Effector CD4-positive, alpha-beta T cell (primary cell): ENCODE measurements around the gene C1orf21.

Source experiments
- DNase-seq: peaks from one replicate; pipeline ENCODE4 v3.0.0-alpha.2; 2020

The C1orf21 gene

DNA sequence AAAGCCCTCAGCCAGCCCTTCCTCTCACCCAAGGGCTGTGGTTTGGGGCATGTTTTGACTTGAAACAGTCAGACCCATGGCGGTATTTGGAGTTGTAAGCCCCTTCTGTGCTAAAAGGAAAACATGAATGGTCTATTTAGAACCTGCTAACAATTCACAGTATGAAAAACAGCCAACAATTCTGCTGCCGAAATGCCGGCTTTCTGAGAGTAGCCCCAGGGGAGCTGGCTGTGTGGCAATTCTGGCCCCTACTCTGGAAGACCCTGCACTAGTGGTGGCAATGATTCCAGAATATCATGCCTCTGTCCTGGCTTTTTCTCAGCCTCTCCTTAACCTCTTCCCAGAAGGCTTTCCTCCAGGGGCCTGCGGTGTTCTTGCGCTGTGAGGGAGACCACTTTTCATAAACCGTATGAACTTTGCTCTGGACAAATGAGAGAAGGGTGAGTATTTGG lies 249.2 kb downstream of the C1orf21 start:
- no peak for DNase-seq

- no peak for DNase-seq
Observed at GRCh38 chr1:184637664-184638240, 250.9 kb downstream of the C1orf21 start.

DNA sequence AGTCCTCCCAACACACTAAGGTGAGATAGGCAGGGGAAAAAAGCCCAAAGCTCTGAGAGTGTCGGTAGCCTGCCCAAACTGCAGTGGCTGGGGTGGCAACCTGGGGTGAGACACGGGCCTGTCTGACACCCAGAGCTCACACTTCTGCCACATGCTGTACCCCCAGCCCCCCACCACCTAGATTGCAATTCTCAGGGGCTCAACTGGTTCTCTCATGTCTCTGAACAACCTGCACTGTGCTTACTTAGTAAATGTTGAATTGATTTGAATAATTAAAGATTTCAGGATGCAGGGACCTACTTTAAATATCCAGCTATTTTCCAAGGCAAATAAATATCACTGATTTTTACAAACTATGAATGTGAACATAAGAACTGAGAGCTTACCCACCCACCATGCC lies 252.4 kb downstream of the C1orf21 start:
- DNase-seq: no peak

GRCh38 chr1:184640505-184640904 lies 253.7 kb downstream of the C1orf21 start:
- DNase-seq: no peak

GRCh38 chr1:184641894-184642293 lies 255.1 kb downstream of the C1orf21 start:
- DNase-seq: no peak

DNA sequence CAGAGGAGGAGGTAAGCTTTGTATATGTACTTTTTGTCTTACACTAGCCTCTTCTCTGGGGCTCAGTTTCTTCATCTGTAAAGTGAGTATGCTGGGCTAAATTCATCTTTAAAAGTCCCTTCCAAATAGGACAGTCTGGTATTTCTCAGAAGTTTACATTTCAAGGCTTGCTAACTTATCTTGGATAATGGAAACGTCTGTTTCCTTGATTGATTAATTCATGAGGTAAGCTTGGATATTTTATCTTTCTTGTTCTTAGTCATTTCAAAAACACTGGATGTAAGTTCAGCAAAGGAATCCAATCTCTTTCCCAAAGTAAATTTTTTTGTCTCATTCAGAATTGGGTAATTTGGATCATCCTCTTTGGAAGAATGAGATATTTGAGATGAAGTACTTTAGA lies 256.8 kb downstream of the C1orf21 start:
- DNase-seq: no peak

DNA sequence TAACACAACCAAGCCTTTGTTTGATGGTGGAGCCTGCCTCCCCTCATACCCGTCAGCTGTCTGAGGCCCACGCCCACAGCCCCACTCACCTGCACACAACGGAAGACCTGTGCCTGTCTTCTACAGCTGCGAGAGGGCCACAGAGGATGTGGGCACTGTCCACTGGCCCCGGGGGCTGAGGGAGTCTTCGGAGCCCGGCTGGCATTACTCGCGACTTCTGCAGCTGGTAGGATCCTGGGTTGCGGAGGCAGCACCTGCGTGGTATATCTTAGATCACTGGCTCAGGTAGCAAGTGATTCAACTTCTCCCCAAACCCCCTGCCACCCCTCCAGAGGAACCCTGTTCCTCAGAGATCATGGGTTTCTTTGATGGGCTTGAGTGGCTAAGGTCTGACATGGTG lies 257.9 kb downstream of the C1orf21 start:
- no peak for DNase-seq

GRCh38 chr1:184646178-184646701 lies 259.4 kb downstream of the C1orf21 start:
- no peak for DNase-seq

DNA sequence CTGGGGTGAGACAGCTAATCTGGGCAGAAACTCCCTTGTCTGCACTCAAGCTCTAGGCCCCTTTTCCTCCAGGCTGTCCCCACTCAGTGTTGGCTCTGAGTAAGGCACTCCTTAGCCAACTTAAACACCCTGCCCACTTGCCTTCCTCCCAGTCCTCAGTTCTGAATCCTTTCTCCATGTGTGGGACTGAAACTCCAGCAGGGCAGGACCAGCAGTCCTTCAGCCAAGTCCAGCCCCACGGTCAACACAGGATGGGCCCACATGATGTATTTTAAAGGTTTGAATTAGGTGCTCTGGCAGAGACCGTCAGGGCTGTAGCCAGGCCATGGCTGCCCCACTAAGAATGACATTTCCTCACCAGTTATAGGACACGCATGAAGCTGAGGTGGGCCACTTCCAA lies 260.0 kb downstream of the C1orf21 start:
- DNase-seq: no peak

- no peak for DNase-seq
Observed at GRCh38 chr1:184647471-184647870, 260.6 kb downstream of the C1orf21 start.

GRCh38 chr1:184648160-184648855 lies 261.5 kb downstream of the C1orf21 start:
- no peak for DNase-seq

- DNase-seq: no peak
Observed at GRCh38 chr1:184648856-184649201, 262.0 kb downstream of the C1orf21 start.

- DNase-seq: no peak
Observed at GRCh38 chr1:184649451-184649888, 262.6 kb downstream of the C1orf21 start.

- DNase-seq: no peak
Observed at GRCh38 chr1:184650177-184650866, 263.5 kb downstream of the C1orf21 start.

DNA sequence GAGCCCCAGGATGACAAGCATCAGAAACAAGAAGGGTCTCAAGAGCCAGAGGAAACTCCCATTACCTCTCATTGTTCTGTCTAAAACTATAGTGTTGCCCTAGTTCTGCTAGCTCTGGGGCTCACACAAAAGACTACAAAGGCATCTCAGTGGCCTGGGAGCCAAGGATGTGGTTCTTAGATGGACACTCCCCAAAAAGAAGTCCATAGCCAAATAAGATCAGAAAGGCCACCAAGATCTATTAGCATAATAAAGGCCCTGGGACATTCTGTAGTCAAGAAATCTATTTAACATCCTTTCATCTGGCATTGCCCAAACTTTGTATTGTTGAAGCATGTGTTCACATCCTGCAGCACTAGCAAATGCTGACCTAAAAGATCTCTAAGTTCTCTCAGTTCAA lies 268.4 kb downstream of the C1orf21 start:
- no peak for DNase-seq

DNA sequence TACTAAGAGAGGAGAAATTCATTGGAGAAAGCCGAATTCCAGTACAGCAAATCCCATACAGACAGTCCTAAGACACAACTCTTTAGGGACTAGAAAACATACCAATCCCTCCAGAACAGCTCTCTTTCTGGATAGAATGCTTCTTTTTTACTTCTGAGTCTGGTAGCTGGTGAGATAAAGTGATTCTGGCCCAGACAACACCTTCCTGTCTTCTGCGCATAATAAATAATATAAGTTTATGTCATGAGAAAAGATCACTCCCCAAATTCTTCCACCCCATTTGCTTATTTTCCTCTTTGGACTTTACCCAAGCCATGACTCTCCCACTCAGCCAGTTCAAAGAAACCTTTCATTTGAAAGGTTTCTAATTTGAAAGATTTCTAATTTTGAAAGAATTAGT lies 269.4 kb downstream of the C1orf21 start:
- DNase-seq: no peak

DNA sequence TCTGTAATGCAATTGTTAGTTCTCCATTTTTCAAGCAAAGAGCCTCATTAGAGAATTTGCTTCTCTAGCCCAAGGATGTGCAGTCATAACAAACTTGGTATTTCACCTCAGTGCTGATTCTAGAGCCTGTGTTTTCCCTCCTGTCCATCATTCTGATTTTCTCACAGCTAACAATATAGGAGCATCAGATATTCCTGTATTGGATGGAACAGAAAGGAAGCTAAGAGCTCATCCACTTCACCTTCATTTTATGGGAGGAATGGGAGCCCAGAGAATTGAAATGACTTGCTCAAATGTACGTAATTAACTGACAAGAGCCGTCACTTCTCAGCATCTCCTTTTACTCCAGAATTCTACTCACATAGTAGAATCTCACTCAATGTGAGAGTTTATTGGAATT lies 271.2 kb downstream of the C1orf21 start:
- no peak for DNase-seq

- DNase-seq: no peak
Observed at GRCh38 chr1:184660462-184661191, 273.8 kb downstream of the C1orf21 start.

DNA sequence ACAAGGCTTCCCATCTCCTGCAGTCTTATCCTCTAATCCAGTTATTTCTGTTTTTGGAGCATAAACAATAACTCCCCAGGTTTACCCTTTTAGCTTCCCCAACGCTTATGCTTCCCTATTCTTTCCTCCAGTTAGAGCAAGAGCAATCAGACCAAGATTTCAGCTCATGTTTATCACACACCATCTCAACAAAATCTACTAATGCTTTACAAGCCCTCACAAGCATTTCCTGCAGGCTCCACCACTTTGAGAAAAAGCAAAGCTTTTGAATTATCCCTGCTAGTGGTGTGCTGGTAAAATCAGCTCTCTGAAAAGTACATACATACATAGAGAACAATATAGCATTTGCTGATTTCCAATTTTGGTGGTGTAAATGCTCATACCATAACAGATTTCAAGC lies 275.0 kb downstream of the C1orf21 start:
- no peak for DNase-seq

- no peak for DNase-seq
Observed at GRCh38 chr1:184664042-184664660, 277.3 kb downstream of the C1orf21 start.

GRCh38 chr1:184664661-184665060 lies 277.8 kb downstream of the C1orf21 start:
- no peak for DNase-seq

DNA sequence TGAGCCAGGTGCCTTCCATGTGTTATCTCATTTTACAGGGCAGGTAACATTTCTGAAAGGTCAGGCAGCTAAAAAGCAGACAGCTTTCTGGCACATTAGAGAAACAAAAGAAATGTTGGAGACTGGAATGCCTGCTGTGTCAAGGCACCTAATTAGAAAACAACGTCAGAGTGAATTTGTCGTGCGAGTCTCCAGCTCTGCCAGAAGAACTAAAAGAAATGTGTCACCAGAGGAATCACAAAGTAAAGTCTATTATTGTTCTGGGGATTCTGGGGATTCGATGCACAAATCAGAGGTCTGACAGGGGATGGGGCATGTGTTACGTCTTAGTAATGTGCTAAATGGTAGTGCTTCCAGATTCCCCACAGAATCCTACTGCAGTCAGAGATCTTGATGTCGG lies 278.5 kb downstream of the C1orf21 start:
- DNase-seq: no peak

GRCh38 chr1:184669391-184669790 lies 282.6 kb downstream of the C1orf21 start:
- DNase-seq: no peak
